Kidney (tissue), 14 donors: Measurements from ENCODE around the gene CFDP1. TPM values are rescaled to one million over a fixed set of nuclear protein-coding genes. Genes with fewer than 3 reads are reported as not detected.

Source experiments
- DNase-seq, 5 donors: peaks; one replicate each; pipeline ENCODE4 v3.0.0-alpha.2; 2013 to 2020
- FAIRE-seq: peaks from 2 replicates; lab custom pipeline; 2012; peaks lifted over from hg19 to GRCh38; lab: Jason Lieb, UNC
- H3K27ac ChIP-seq, 2 donors: one replicate each; pipeline ENCODE4 v1.7.0; 2013; ENCODE audit warnings: low read depth in 2 of 2, low read length in 2 of 2, inconsistent platforms in 1 of 2
- H3K27me3 ChIP-seq: one replicate; pipeline ENCODE4 v1.7.1; 2013; ENCODE audit warnings: low read length, inconsistent platforms; ENCODE audit not compliant: control insufficient read depth, insufficient read depth
- H3K36me3 ChIP-seq, 3 donors: one replicate each; pipeline versions ENCODE4 v1.7.0 to v1.7.1; 2013; ENCODE audit warnings: low read length in 3 of 3, control low read depth in 1 of 3, inconsistent platforms in 1 of 3; ENCODE audit not compliant: insufficient read depth in 3 of 3, control insufficient read depth in 2 of 3
- H3K4me1 ChIP-seq, 3 donors: one replicate each; pipeline versions ENCODE4 v1.7.0 to v1.7.1; 2013; ENCODE audit warnings: low read length in 3 of 3, inconsistent platforms in 1 of 3, low read depth in 1 of 3; ENCODE audit not compliant: control insufficient read depth in 2 of 3, insufficient read depth in 2 of 3
- H3K4me3 ChIP-seq, 3 donors: one replicate each; pipeline versions ENCODE4 v1.7.0 to v1.8.1; 2013; ENCODE audit warnings: low read length in 3 of 3, control low read depth in 1 of 3, inconsistent platforms in 1 of 3
- H3K9ac ChIP-seq, 3 donors: one replicate each; pipeline versions ENCODE4 v1.7.0 to v1.7.1; 2013; ENCODE audit warnings: low read length in 3 of 3, control low read depth in 1 of 3, inconsistent platforms in 1 of 3
- H3K9me3 ChIP-seq, 3 donors: one replicate each; pipeline versions ENCODE4 v1.7.0 to v1.7.1; 2013; ENCODE audit warnings: low read length in 3 of 3, control low read depth in 1 of 3, inconsistent platforms in 1 of 3; ENCODE audit not compliant: control insufficient read depth in 2 of 3, insufficient read depth in 1 of 3
- CTCF ChIP-seq: IDR thresholded peaks from 3 replicates; pipeline ENCODE4 v1.5.1; 2012; ENCODE audit warnings: mild to moderate bottlenecking, moderate library complexity, borderline replicate concordance; ENCODE audit not compliant: insufficient read depth; ENCODE audit errors: extremely low read depth
- intact Hi-C: fragments of 100-400 bp; cut with DNase I; formaldehyde crosslinking; loops from one replicate; pipeline ENCODE4 v1.11.1; 2022
- polyA plus RNA-seq: library from polyadenylated mRNA; stranded (reverse); fragments of 350-450 nt; fragmentation: Illumina TruSeq; extraction: RNeasy Lipid Tissue Mini Kit (QIAGEN cat#74804); gene quantifications from one replicate; pipeline ENCODE4 v1.2.3, GENCODE V29; 2014; ENCODE audit warnings: low read depth, low replicate concordance; ENCODE audit not compliant: insufficient read depth
- total RNA-seq: library from RNA; stranded (reverse); fragmentation: NEBNext Ultra II Directional; extraction: Animal tissue kit (Norgen Biotek cat#: 25700); gene quantifications from one replicate; pipeline ENCODE4 v1.2.1, GENCODE V29; 2021
- donor health status: control.
- donor health status: control.
- donor health status: control.
- donor health status: control.
- donor health status: control.
- donor health status: DM: yes; HTN: yes; CAD: no.
- donor health status: Normal renal cell carcinoma (clear cell type).

CFDP1 gene
- total and polyA plus RNA-seq, 2 donors from 2014 or later: 53.5 to 148 TPM

GRCh38 chr16:75460446-75460845, 27.1 kb upstream of the CFDP1 start:
- H3K4me1 ChIP-seq: peaks cover 0 to 7% (median 0%) of the 10 kb centered on the region in 3 donors
- FAIRE-seq (no peak), DNase-seq (peak in 2 of 5 donors; percentile 22 to 72)
- H3K4me3 ChIP-seq: no peak overlapping the region
- H3K36me3 ChIP-seq: no peaks in the 10 kb centered on the region
- TF ChIP-seq CTCF: no peak
- no peaks in the 10 kb centered on the region for H3K27me3 ChIP-seq
- H3K9me3 ChIP-seq: no peaks in the 10 kb centered on the region
- intact Hi-C loops: no loop called here
- no peak overlapping the region for H3K27ac ChIP-seq
- no peak overlapping the region for H3K9ac ChIP-seq

- Histone ChIP-seq H3K4me1 (peaks cover 0 to 7% (median 0%) of the 10 kb centered on the region in 3 donors), H3K9me3 (no peaks in the 10 kb centered on the region), H3K36me3 (no peaks in the 10 kb centered on the region), H3K27ac (no peak overlapping the region), H3K9ac (no peak overlapping the region), H3K4me3 (no peak overlapping the region), H3K27me3 (no peaks in the 10 kb centered on the region)
- peak in 1 of 5 donors; percentile 20 for DNase-seq
- no peak for FAIRE-seq
- no peak for TF ChIP-seq CTCF
- intact Hi-C loops: no loop called here
Measured at GRCh38 chr16:75459691-75460090, 26.4 kb upstream of the CFDP1 start.

GRCh38 chr16:75458439-75458838, 25.1 kb upstream of the CFDP1 start:
- peaks cover 0 to 9% (median 0%) of the 10 kb centered on the region in 3 donors for H3K4me1 ChIP-seq
- intact Hi-C loops: no loop called here
- no peak for TF ChIP-seq CTCF
- FAIRE-seq (no peak), DNase-seq (no peak)
- H3K27me3 ChIP-seq: no peaks in the 10 kb centered on the region
- H3K27ac ChIP-seq: no peak overlapping the region
- H3K4me3 ChIP-seq: no peak overlapping the region
- H3K9me3 ChIP-seq: no peaks in the 10 kb centered on the region
- no peak overlapping the region for H3K9ac ChIP-seq
- H3K36me3 ChIP-seq: no peaks in the 10 kb centered on the region

- no peak for TF ChIP-seq CTCF
- no peak for DNase-seq
- no peak overlapping the region for H3K4me3 ChIP-seq
- intact Hi-C loops: no loop called here
- H3K27ac ChIP-seq: no peak overlapping the region
- H3K9ac ChIP-seq: no peak overlapping the region
- no peak for FAIRE-seq
- no peaks in the 10 kb centered on the region for H3K9me3 ChIP-seq
- H3K36me3 ChIP-seq: no peaks in the 10 kb centered on the region
- H3K27me3 ChIP-seq: no peaks in the 10 kb centered on the region
- peaks cover 0 to 8% (median 0%) of the 10 kb centered on the region in 3 donors for H3K4me1 ChIP-seq
Measured at GRCh38 chr16:75458029-75458428, 24.7 kb upstream of the CFDP1 start.
